RWPE1 (cell line): Measurements from ENCODE around the gene MTCL1.

Source experiments
- CTCF ChIA-PET: fragments of 350-600 bp; sonication (Branson Sonifier 250); formaldehyde crosslinking; extraction: SDS; loops from one replicate; lab custom pipeline; 2021; lab: Yijun Ruan, JAX
- POLR2A ChIA-PET: fragments of 400-600 bp; formaldehyde crosslinking; extraction: SDS; loops from one replicate; lab custom pipeline; 2020; ENCODE audit warnings: antibody characterized with exemption; ENCODE audit not compliant: low non-redundant PET; lab: Yijun Ruan, JAX
- DNase-seq: peaks from one replicate; pipeline ENCODE4 v3.0.0; 2012; ENCODE audit warnings: low spot score
- H3K27ac ChIP-seq: fragments of 450-650 bp; 2 replicates; pipeline ENCODE4 v1.5.1; 2017
- CTCF ChIP-seq: fragments of 450-650 bp; conservative IDR thresholded peaks from 2 replicates; pipeline ENCODE4 v1.5.1; 2017; ENCODE audit warnings: low read depth, mild to moderate bottlenecking

MTCL1 gene

GRCh38 chr18:8751692-8752091 is 46.3 kb downstream of the MTCL1 start:
- peak overlapping the region; percentile 49 for H3K27ac ChIP-seq
- ChIA-PET POLR2A (no interaction called here), CTCF (interaction anchor here (1.1 kb wide), 1 partner anchor 231 kb away, joined by 4 read pairs; no protein-coding TSS in a partner anchor)
- DNase-seq, result no peak
- TF ChIP-seq CTCF, result no peak

- DNase-seq, result no peak
- no peak for TF ChIP-seq CTCF
- no peak overlapping the region for H3K27ac ChIP-seq
- ChIA-PET POLR2A (no interaction called here), CTCF (no interaction called here)
Observed at GRCh38 chr18:8752329-8752728, 47.0 kb downstream of the MTCL1 start.

GRCh38 chr18:8754995-8755960 is 49.9 kb downstream of the MTCL1 start:
- CTCF ChIA-PET, result no interaction called here
- DNase-seq, result no peak
- no peak for TF ChIP-seq CTCF
- POLR2A ChIA-PET, result interaction anchor here (0.7 kb wide), 1 partner anchor 38 kb away, joined by 3 read pairs; no protein-coding TSS in a partner anchor
- H3K27ac ChIP-seq, result no peak overlapping the region

GRCh38 chr18:8756571-8756970 is 51.2 kb downstream of the MTCL1 start:
- CTCF ChIA-PET, result no interaction called here
- DNase-seq, result no peak
- POLR2A ChIA-PET, result no interaction called here
- H3K27ac ChIP-seq, result no peak overlapping the region
- TF ChIP-seq CTCF, result no peak

- no peak for DNase-seq
- ChIA-PET POLR2A (no interaction called here), CTCF (interaction anchor here (0.6 to 0.7 kb wide), 2 partner anchors 44 to 259 kb away, joined by 3 to 11 read pairs; no protein-coding TSS in a partner anchor)
- no peak for TF ChIP-seq CTCF
- peak overlapping the region; percentile 48 for H3K27ac ChIP-seq
Observed at GRCh38 chr18:8757396-8757997, 52.1 kb downstream of the MTCL1 start.

- ChIA-PET CTCF (interaction anchor here (0.7 kb wide), 1 partner anchor 43 kb away, joined by 11 read pairs; no protein-coding TSS in a partner anchor), POLR2A (no interaction called here)
- TF ChIP-seq CTCF, result no peak
- no peak overlapping the region for H3K27ac ChIP-seq
- no peak for DNase-seq
Observed at GRCh38 chr18:8758466-8758865, 53.1 kb downstream of the MTCL1 start.
